Rectal smooth muscle tissue (tissue), 1 donor: ENCODE measurements around the gene FSTL4.

Experiments used
- H3K27ac ChIP-seq: one replicate; pipeline ENCODE4 v1.7.0; 2013; ENCODE audit warnings: low read depth, low read length, inconsistent platforms
- H3K27me3 ChIP-seq: one replicate; pipeline ENCODE4 v1.7.0; 2013; ENCODE audit warnings: low read length; ENCODE audit not compliant: control insufficient read depth, insufficient read depth
- H3K36me3 ChIP-seq: one replicate; pipeline ENCODE4 v1.7.0; 2013; ENCODE audit warnings: low read length; ENCODE audit not compliant: control insufficient read depth, insufficient read depth
- H3K4me1 ChIP-seq: one replicate; pipeline ENCODE4 v1.7.0; 2013; ENCODE audit warnings: low read length; ENCODE audit not compliant: control insufficient read depth, insufficient read depth
- H3K4me3 ChIP-seq: one replicate; pipeline ENCODE4 v1.7.0; 2013; ENCODE audit warnings: low read length
- H3K9ac ChIP-seq: one replicate; pipeline ENCODE4 v1.7.0; 2013; ENCODE audit warnings: low read length

Gene FSTL4

DNA sequence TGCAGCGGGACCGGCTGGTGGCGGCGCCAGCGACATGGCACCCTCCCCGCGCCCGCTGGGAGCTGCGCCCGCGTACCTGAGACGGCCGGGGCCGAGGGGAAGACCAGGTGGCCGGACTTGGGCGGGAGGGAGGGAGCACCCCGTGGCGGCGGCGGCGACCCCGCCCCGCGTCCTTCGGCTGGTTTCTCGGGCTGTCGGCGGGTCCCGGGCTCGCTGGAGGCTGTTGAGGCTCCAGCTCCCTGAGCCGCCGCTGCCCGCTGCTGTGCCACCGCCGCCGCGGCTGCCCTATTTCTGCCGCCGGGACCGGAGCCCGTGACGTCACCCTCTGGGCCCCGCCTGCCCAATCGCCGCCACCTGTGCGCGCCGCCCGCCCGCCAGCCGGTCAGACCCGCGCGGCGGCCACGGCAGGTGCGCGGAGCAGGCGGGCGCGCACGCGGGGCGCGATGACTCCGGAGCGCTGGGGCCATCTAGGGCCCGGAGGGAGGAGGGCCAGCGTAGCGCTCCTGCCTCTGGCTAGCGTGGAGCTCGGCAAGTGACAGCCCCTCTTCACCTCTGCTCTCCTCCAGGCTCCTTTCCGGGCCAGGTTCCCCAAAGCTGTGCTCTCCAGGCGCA, at the start of gene FSTL4:
FSTL4 (minus strand) TSS at position 293 of the 612 bp plus-strand sequence.
- Histone ChIP-seq H3K36me3 (no peaks in the 10 kb centered on the region), H3K9ac (no peak within 1 kb of the TSS), H3K27ac (no peak within 1 kb of the TSS), H3K4me1 (peaks cover 4% of the 10 kb centered on the region), H3K4me3 (peak within 1 kb of the TSS; percentile 55), H3K27me3 (peaks cover 28% of the 10 kb centered on the region)

DNA sequence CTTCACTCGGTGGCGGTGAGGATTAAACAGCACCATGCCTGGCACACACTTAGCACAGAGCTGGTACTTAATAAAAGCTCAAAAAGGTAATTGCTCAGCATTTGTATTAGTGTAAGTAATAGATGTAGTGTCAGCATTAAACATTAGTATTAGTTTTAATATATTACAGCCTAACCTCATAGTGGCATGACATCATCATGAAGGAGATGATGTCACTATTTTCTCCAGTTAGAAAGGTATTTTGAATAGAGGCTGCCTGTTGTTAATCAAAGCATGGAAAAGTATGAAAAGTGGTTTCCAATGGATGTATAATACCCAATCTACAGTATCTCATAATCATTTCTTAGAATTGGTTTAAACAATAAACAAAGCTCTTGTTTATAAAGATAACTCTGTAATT, 49.0 kb upstream of the FSTL4 start:
- H3K9ac ChIP-seq = no peak overlapping the region
- no peaks in the 10 kb centered on the region for H3K4me1 ChIP-seq
- H3K36me3 ChIP-seq = no peaks in the 10 kb centered on the region
- no peaks in the 10 kb centered on the region for H3K27me3 ChIP-seq
- H3K4me3 ChIP-seq = no peak overlapping the region
- H3K27ac ChIP-seq = no peak overlapping the region

DNA sequence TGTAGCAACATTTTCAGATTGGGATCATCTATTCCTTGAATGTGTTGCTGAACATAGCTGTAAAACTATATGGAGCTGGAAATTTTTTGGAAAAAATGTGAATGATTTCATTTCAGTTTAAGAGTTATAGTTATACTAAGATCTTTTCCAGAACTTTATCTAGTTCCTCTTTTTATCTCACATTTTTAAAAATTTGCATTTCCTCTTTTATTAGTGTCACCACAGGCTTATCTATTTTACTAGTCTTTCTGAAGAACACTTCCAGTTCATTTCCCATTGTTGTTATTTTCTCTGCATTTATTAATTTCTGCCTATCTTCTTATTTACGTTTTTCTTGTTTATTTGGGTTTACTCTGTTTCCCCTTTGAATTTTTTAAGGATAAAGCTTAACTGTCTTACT, 46.0 kb upstream of the FSTL4 start:
- no peaks in the 10 kb centered on the region for H3K27me3 ChIP-seq
- H3K4me3 ChIP-seq = no peak overlapping the region
- no peak overlapping the region for H3K9ac ChIP-seq
- no peaks in the 10 kb centered on the region for H3K4me1 ChIP-seq
- H3K27ac ChIP-seq = no peak overlapping the region
- no peaks in the 10 kb centered on the region for H3K36me3 ChIP-seq

DNA sequence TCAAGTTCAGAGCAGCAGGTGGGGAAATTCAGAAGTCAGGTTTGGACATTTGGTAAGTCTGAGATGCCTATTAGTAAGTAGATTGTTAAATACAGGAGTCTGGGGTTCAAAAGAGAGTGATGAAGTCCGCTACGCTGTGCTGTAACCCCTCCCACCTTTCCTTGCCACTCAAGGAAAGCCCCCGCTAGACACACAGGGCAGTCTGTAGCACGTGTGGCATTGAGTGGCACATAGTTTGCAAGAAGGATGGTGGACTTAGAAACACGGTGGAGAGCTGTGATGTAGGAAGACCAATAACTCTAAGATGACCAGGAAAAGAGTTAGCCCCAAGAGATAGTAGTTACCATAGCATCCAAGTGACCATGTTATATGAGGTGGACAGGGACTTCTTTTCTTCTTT, 44.7 kb upstream of the FSTL4 start:
- Histone ChIP-seq H3K4me3 (no peak overlapping the region), H3K9ac (no peak overlapping the region), H3K27ac (no peak overlapping the region), H3K27me3 (no peaks in the 10 kb centered on the region), H3K4me1 (no peaks in the 10 kb centered on the region), H3K36me3 (no peaks in the 10 kb centered on the region)

DNA sequence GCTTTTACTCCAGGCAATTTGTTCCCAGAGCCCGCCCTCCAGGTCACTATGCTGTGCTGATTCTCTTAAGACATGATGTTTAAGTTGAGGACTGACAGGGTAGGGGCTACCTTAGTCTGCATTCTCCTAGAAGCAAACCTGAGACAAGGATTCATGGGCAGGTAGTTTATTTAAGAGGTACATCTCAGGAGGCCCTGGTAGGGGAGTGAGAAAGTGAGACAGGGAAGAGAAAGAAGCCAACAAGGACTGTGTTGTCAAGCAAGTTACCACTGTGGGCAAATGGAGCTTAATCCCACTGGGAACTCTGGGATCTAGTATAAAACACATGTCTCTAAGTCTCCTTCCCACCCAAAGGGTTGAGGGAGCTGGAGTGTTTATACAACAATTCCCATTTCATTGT, 43.6 kb upstream of the FSTL4 start:
- Histone ChIP-seq H3K4me1 (no peaks in the 10 kb centered on the region), H3K9ac (no peak overlapping the region), H3K36me3 (no peaks in the 10 kb centered on the region), H3K27ac (no peak overlapping the region), H3K27me3 (no peaks in the 10 kb centered on the region), H3K4me3 (no peak overlapping the region)

- Histone ChIP-seq H3K36me3 (no peaks in the 10 kb centered on the region), H3K4me1 (no peaks in the 10 kb centered on the region), H3K27me3 (no peaks in the 10 kb centered on the region), H3K4me3 (no peak overlapping the region), H3K9ac (no peak overlapping the region), H3K27ac (no peak overlapping the region)
These were observed 41.4 kb upstream of the FSTL4 start for GRCh38 chr5:133653760-133654049.

DNA sequence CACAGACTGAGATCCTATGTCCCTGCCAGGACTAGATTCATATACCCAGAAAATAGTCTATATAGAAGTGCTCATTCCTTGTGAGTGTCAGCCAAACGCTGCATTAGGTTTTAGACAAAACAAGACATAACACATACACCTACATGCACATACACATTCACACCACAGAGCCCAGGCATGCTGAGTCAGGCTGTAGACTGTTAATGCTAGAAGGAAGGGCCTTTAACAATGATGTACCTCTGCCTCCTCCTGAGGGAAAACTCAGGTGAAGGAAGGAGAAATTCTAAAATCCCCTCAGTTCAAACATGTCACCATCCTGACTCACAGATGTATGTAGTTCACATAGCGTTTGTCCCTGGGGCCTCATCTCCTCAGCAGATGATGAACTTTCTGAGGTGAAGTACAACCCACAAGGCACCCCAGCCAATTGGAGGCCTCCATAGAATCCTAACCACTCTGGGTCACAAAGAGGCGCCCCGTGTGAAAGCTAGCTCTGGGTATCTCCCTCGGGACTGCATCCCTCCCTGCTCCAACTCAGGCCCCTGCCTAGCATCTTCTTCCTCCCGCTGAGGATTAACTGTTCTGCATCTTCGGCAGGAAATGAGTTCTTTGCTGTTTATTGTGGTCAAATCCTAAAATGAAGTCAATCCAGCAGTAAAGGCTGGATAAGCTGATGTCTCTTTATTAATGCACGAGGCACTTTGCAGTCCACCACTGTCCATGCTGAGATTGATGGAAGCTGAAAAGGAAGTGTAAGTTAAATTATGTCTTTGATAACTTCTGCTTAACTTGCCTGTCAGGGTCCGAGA, 40.8 kb upstream of the FSTL4 start:
- Histone ChIP-seq H3K4me1 (no peaks in the 10 kb centered on the region), H3K27ac (no peak overlapping the region), H3K9ac (no peak overlapping the region), H3K36me3 (no peaks in the 10 kb centered on the region), H3K4me3 (no peak overlapping the region), H3K27me3 (no peaks in the 10 kb centered on the region)

DNA sequence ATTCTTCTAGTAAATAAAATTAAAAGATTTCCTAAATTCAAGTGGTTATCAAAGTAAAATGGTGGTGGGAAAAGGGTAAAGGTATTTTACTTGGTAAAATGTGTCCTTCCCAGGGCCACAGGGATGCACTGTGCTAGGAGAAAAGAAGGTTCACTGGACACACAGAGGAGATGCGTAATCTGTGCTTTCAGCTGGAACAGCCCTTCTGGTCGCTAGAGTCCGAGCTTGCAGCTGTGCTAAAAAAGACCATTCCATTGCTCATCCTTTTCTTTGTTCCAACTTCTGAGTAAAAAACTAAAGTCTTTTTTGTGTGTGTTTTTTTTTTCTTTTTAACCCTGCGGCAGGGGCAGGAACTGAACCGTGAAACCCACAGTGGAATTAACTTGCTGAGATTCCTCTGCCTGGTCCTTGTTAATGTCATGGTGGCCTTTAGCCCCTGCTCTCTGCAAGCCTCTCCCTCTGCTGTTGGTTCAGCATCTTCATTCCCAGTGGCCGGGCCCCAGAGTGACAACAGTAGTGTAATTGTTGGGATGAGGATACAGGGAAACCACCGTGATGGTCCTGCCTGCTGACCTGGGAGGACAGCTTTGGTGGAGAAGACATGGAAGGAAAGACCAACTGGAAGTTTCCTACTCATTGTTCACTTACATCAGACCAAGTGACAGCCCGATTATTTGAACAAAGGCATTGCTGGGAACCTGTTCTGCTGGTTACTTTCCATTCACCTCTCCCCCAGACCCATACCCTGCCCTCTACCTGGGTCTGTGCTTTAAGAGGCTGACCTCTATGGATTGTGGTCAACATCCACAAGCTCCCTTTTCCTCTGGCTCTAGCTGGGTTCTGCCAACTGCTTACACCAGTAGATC, 31.9 kb upstream of the FSTL4 start:
- H3K4me1 ChIP-seq = no peaks in the 10 kb centered on the region
- H3K4me3 ChIP-seq = no peak overlapping the region
- H3K36me3 ChIP-seq = no peaks in the 10 kb centered on the region
- H3K27me3 ChIP-seq = no peaks in the 10 kb centered on the region
- no peak overlapping the region for H3K9ac ChIP-seq
- H3K27ac ChIP-seq = no peak overlapping the region

DNA sequence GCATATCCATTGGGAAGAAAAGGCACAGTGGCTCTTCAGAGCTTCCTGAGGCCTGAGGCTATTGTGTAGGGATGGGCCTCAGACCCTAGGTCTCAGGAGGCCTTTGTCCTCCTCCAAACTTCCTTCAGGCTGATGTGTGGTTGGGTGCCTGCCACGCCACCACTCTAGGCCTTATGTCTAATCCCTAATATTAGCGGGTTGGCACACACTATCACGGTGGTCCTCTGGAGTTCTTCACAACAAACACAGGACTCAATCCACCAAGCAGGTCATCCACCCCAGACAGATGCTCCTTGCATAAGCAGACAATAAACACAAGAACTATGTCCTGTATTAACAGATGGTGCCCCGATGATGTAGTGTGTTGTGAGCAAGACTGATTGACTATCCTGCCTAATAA, 31.0 kb upstream of the FSTL4 start:
- no peak overlapping the region for H3K9ac ChIP-seq
- H3K27ac ChIP-seq = no peak overlapping the region
- no peaks in the 10 kb centered on the region for H3K27me3 ChIP-seq
- H3K4me1 ChIP-seq = no peaks in the 10 kb centered on the region
- H3K4me3 ChIP-seq = no peak overlapping the region
- H3K36me3 ChIP-seq = no peaks in the 10 kb centered on the region

- Histone ChIP-seq H3K9ac (no peak overlapping the region), H3K4me3 (no peak overlapping the region), H3K4me1 (no peaks in the 10 kb centered on the region), H3K27me3 (no peaks in the 10 kb centered on the region), H3K36me3 (no peaks in the 10 kb centered on the region), H3K27ac (no peak overlapping the region)
These were observed 29.9 kb upstream of the FSTL4 start for GRCh38 chr5:133642153-133642722.

GRCh38 chr5:133641683-133642082, 29.3 kb upstream of the FSTL4 start:
- H3K9ac ChIP-seq = no peak overlapping the region
- no peaks in the 10 kb centered on the region for H3K4me1 ChIP-seq
- no peak overlapping the region for H3K4me3 ChIP-seq
- H3K36me3 ChIP-seq = no peaks in the 10 kb centered on the region
- no peak overlapping the region for H3K27ac ChIP-seq
- H3K27me3 ChIP-seq = no peaks in the 10 kb centered on the region

DNA sequence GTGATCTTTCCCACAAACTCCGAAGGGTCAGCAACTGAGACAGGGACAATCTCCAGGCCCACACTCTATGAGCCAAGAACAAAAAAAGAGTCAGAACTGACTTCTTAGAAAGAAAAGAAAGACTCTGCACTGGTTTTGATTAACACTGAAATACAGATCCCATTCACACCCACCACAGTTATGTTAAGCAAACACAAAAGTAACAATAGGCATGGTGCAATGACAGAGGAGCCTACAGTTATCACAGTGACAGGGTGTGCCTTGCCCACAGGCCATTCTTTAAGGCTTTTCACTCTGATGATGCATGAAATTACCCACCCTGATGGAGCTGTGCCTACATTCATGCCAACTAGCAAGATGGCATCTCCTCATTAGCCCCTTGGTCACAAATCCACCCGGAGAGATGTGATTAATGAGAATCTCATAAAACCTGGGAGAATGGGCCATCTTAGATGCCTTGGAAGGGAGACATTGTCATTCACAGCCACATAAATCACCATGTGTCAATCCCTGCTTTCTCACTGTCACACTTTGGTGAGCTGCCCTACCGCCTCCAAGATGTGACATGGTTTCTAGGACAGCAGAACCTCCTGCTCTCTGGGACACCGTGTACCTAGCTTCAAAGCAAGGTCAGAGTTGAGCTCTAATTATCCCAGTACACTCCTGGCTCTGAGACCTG, 27.6 kb upstream of the FSTL4 start:
- Histone ChIP-seq H3K4me3 (no peak overlapping the region), H3K27me3 (no peaks in the 10 kb centered on the region), H3K36me3 (no peaks in the 10 kb centered on the region), H3K4me1 (no peaks in the 10 kb centered on the region), H3K9ac (no peak overlapping the region), H3K27ac (no peak overlapping the region)
